ENCODE measurements around the gene SPEF2. TPM values are rescaled to one million over a fixed set of nuclear protein-coding genes. Genes with fewer than 3 reads are reported as not detected.

SPEF2 gene
- polyA plus RNA-seq, 1 experiment = 4.0 TPM

DNA sequence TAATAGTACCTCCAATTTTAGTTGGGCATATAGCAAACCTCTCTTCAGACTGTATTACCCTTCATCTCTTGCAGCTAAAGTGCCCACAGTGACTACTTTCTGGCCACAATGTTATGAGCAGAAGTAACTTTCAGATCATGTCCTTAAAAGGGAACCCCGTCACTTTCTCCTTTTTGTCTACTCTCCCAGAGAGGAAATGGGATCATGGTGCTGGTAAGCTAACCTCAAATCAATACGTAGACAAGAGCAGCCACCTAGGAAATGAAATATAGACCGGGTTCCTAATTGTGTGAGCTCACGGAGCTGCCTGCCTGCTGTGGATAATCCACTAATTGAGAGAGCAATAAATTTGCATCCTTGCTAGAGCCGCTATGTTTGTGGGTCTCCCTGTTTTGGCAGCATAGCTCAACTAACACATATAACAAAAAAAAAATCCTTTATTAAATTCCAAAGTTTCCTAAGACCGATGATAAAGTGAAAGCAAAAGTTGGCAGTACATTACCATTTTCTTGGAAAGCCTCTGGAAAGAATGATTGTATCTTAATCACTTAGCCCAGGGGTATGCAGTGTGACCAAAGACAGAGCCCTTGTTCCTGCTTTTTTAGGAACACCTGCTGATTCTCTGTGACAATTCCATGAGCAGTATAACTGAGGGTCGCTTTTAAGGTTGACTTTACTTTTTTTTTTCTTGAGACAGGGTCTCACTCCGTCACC is 233.5 kb downstream of the SPEF2 start:
- no peak for DNase-seq (ENCODE audit: low read depth)
- TF ChIP-seq, protein P1, sequence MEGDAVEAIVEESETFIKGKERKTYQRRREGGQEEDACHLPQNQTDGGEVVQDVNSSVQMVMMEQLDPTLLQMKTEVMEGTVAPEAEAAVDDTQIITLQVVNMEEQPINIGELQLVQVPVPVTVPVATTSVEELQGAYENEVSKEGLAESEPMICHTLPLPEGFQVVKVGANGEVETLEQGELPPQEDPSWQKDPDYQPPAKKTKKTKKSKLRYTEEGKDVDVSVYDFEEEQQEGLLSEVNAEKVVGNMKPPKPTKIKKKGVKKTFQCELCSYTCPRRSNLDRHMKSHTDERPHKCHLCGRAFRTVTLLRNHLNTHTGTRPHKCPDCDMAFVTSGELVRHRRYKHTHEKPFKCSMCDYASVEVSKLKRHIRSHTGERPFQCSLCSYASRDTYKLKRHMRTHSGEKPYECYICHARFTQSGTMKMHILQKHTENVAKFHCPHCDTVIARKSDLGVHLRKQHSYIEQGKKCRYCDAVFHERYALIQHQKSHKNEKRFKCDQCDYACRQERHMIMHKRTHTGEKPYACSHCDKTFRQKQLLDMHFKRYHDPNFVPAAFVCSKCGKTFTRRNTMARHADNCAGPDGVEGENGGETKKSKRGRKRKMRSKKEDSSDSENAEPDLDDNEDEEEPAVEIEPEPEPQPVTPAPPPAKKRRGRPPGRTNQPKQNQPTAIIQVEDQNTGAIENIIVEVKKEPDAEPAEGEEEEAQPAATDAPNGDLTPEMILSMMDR (IDR thresholded peaks at IDR 0.05; ENCODE audit: insufficient read depth, low read depth, low read length) = no peak
- Histone ChIP-seq H3K36me3 (ENCODE audit: control insufficient read depth, insufficient read depth, low read length) (no peaks in the 10 kb centered on the region), H3K4me3 (ENCODE audit: low read depth, low read length) (no peak overlapping the region), H3K27me3 (ENCODE audit: control insufficient read depth, insufficient read depth, low read length) (no peaks in the 10 kb centered on the region)
- POLR2A ChIA-PET = no interaction called here
- CTCF ChIA-PET = interaction anchor here (0.8 to 2.0 kb wide), 3 partner anchors 10 to 74 kb away, joined by 3 to 4 read pairs (median 3); no protein-coding TSS in a partner anchor

DNA sequence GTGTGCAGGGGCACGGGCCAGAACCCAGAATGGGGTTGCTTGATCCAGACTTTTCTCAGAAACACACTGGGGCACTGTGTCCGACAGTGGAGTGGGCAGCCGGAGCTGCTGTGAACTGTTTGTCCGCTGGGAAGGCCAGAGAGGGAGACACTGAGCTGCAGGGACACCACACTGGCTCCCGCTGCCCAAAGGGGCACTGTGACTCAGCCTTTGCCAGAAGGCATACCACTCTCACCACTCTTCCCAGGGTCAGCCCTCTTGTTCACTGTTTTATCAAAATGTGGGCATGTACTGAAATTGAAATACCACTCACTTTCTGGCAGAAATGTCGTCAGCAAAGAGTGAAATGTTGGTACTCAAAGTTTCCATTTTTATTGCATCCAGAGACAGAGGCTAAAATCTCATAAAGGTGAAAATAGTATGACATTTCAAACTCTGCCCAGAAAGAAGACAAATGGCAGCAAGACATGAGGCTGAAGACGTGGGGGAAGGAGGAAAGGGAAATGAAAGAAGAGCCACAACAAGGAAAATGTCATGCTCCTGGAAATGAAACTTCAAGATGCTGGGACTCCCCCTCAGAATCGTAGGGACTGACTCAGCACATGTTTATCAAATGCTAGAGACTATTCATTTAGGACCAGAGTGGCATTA is 234.5 kb downstream of the SPEF2 start:
- POLR2A ChIA-PET = no interaction called here
- DNase-seq (ENCODE audit: low read depth) = no peak
- TF ChIP-seq, protein P1 (IDR thresholded peaks at IDR 0.05; ENCODE audit: insufficient read depth, low read depth, low read length) = 0 out of 2 replicates have a peak, but pooled peaks have one; percentile 6
- H3K4me3 ChIP-seq (ENCODE audit: low read depth, low read length) = no peak overlapping the region
- H3K27me3 ChIP-seq (ENCODE audit: control insufficient read depth, insufficient read depth, low read length) = no peaks in the 10 kb centered on the region
- H3K36me3 ChIP-seq (ENCODE audit: control insufficient read depth, insufficient read depth, low read length) = no peaks in the 10 kb centered on the region
- CTCF ChIA-PET = interaction anchor here (1.0 kb wide), 1 partner anchor 74 kb away, joined by 3 read pairs; no protein-coding TSS in a partner anchor

DNA sequence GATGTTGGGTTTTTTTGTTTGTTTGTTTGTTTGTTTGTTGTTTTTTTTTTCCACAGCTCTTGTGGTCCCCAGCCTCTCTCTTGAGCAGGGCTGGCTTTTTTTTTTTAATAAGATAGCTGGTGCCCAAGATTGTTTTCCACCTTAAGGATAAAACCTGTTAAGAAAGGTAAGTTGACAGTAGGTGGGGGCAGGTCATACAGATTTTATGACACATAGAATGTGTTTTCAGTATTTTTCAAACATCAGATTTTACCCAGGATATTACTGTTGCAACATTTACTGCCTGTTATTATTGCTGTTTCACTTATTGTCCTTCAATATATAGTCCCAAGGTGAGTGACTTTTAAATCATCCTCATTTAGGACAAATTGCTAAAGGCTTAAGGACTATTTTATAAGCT is 235.1 kb downstream of the SPEF2 start:
- no peak overlapping the region for H3K4me3 ChIP-seq (ENCODE audit: low read depth, low read length)
- POLR2A ChIA-PET = no interaction called here
- DNase-seq (ENCODE audit: low read depth) = no peak
- TF ChIP-seq, protein P1 (IDR thresholded peaks at IDR 0.05; ENCODE audit: insufficient read depth, low read depth, low read length) = no peak
- H3K27me3 ChIP-seq (ENCODE audit: control insufficient read depth, insufficient read depth, low read length) = no peaks in the 10 kb centered on the region
- CTCF ChIA-PET = no interaction called here
- no peaks in the 10 kb centered on the region for H3K36me3 ChIP-seq (ENCODE audit: control insufficient read depth, insufficient read depth, low read length)

DNA sequence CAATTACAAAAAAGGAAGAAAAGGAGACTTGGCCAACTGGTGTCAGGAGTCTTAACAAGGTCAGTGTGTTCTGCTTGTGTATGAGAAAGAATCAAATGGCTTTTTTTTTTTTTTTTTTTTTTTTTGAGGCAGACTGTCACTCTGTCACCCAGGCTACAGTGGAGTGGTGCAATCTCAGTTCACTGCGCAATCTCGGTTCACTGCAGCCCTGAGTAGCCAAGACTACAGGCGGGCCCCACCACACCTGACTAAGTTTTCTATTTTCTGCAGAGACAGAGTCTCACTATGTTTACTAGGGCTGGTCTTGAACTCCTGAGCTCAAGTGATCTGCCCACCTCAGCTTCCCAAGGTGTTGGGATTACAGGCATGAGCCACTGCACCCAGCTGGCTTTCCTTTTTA is 236.0 kb downstream of the SPEF2 start:
- H3K27me3 ChIP-seq (ENCODE audit: control insufficient read depth, insufficient read depth, low read length) = no peaks in the 10 kb centered on the region
- ChIA-PET POLR2A (no interaction called here), CTCF (interaction anchor here (0.7 kb wide), 1 partner anchor 204 kb away, joined by 3 read pairs; no protein-coding TSS in a partner anchor)
- TF ChIP-seq, protein P1 (IDR thresholded peaks at IDR 0.05; ENCODE audit: insufficient read depth, low read depth, low read length) = no peak
- no peak overlapping the region for H3K4me3 ChIP-seq (ENCODE audit: low read depth, low read length)
- H3K36me3 ChIP-seq (ENCODE audit: control insufficient read depth, insufficient read depth, low read length) = no peaks in the 10 kb centered on the region
- DNase-seq (ENCODE audit: low read depth) = no peak

DNA sequence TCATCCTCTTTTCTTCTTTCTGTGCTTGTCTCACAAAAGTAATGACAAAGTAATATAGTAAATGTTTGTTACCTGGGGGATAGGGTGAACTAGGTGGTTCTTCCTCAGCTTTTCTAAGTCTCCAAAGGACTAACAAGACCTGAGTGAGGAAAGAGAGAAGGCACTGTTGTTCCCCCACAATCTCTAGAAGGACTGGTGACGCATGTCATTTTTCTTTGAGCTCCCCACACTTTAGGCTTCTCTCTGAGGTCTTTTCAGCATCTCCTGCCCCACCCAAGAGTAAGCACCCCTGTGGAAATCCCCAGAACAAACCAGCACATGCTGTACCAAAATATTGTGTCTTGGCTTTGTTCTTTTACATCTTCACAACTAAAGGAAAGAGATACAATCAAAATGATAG is 236.6 kb downstream of the SPEF2 start:
- TF ChIP-seq, protein P1 (IDR thresholded peaks at IDR 0.05; ENCODE audit: insufficient read depth, low read depth, low read length) = no peak
- H3K27me3 ChIP-seq (ENCODE audit: control insufficient read depth, insufficient read depth, low read length) = no peaks in the 10 kb centered on the region
- ChIA-PET CTCF (interaction anchor here (0.7 kb wide), 1 partner anchor 205 kb away, joined by 3 read pairs; no protein-coding TSS in a partner anchor), POLR2A (no interaction called here)
- no peaks in the 10 kb centered on the region for H3K36me3 ChIP-seq (ENCODE audit: control insufficient read depth, insufficient read depth, low read length)
- DNase-seq (ENCODE audit: low read depth) = no peak
- H3K4me3 ChIP-seq (ENCODE audit: low read depth, low read length) = no peak overlapping the region

All from BJ (cell line).